Measurements from ENCODE around the gene ZFAND3. TPM values are rescaled to one million over a fixed set of nuclear protein-coding genes. Genes with fewer than 3 reads are reported as not detected.

Gene ZFAND3
- total RNA-seq, 1 donor from 2014 or later: 56.3 TPM

DNA sequence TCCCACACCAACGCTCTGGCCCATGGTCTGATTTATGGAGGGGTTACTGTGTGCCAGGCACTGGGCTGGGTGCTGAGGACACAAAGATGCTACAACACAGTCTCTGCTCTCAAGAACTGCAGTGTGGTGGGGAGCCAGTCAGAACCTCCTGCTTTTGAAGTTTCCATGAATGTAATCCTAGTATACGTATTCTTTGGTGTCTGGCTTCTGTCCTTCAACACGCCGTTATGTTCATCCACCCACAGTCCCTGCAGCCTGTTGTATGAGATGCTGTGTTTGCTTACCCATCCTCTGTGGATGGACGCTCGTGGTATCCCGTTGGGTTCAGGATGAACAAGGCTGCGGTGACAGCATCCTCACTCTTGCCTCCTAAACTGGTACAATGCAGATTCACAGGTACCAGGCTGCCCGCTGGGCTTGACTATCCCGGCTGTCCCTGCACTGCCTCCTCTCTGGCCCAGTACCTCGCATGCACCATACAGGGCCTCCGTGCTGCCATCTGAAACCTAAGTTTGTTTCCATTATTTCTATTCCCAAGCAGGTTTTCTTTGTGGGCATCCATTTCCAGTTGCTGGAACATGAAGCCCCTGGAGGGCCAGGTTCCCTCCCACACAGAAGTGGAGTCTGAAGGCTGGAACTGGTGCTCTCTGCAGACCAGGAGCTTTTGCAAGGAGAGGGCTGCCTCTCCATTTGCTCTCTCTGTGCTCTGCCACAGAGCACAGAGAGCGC is 364.5 kb downstream of the ZFAND3 start:
- ChIA-PET CTCF (no interaction called here), POLR2A (no interaction called here)
- no peak overlapping the region for H3K27ac Mint-ChIP-seq
- intact Hi-C loops (cut with micrococcal nuclease): no loop called here
- H3K4me3 Mint-ChIP-seq: no peak overlapping the region
- H3K27me3 Mint-ChIP-seq: no peaks in the 10 kb centered on the region
- TF ChIP-seq CTCF (IDR thresholded peaks at IDR 0.05): no peak
- no peaks in the 10 kb centered on the region for H3K4me1 Mint-ChIP-seq
- peaks cover 28% of the 10 kb centered on the region for H3K36me3 Mint-ChIP-seq (ENCODE audit: low read depth)
- DNase-seq: no peak
- ATAC-seq (ENCODE audit: low read depth): no peak
- H3K9me3 Mint-ChIP-seq: no peaks in the 10 kb centered on the region

- DNase-seq (no peak), ATAC-seq (ENCODE audit: low read depth) (no peak)
- intact Hi-C loops (cut with micrococcal nuclease): no loop called here
- Mint-ChIP-seq H3K27me3 (no peaks in the 10 kb centered on the region), H3K4me1 (no peaks in the 10 kb centered on the region), H3K27ac (no peak overlapping the region), H3K4me3 (no peak overlapping the region), H3K36me3 (ENCODE audit: low read depth) (peaks cover 30% of the 10 kb centered on the region), H3K9me3 (no peaks in the 10 kb centered on the region)
- POLR2A ChIA-PET: no interaction called here
- CTCF ChIA-PET: no interaction called here
- no peak for TF ChIP-seq CTCF (IDR thresholded peaks at IDR 0.05)
Observed at GRCh38 chr6:38184585-38185080, 365.1 kb downstream of the ZFAND3 start.

DNA sequence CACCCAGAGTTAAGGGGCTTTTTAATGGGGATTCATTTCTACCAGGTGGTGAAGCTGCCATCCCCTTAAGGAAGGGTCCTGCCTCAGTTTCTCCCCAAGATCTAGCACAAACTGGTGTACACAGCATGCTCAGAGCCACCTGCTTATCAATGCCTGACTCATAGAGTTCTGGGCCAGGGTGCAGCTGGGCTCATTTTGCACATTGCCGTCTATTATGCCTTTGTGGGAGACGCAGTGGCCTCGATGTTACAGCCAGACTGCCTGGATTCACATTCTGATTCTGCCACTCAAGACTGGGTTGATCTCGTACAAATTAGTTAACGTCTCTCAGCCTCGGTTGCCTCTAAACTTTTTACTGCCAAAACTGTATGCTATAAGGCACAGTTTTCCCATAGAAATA is 365.7 kb downstream of the ZFAND3 start:
- intact Hi-C loops (cut with micrococcal nuclease): no loop called here
- ATAC-seq (ENCODE audit: low read depth): no peak
- Mint-ChIP-seq H3K9me3 (no peaks in the 10 kb centered on the region), H3K36me3 (ENCODE audit: low read depth) (peaks cover 30% of the 10 kb centered on the region), H3K4me3 (no peak overlapping the region), H3K27me3 (no peaks in the 10 kb centered on the region), H3K4me1 (no peaks in the 10 kb centered on the region), H3K27ac (no peak overlapping the region)
- POLR2A ChIA-PET: no interaction called here
- no peak for TF ChIP-seq CTCF (IDR thresholded peaks at IDR 0.05)
- CTCF ChIA-PET: no interaction called here
- DNase-seq: no peak

- no peaks in the 10 kb centered on the region for H3K27me3 Mint-ChIP-seq
- no peak overlapping the region for H3K4me3 Mint-ChIP-seq
- no peak overlapping the region for H3K27ac Mint-ChIP-seq
- intact Hi-C loops (cut with micrococcal nuclease): no loop called here
- H3K36me3 Mint-ChIP-seq (ENCODE audit: low read depth): peaks cover 32% of the 10 kb centered on the region
- no peak for TF ChIP-seq CTCF (IDR thresholded peaks at IDR 0.05)
- H3K9me3 Mint-ChIP-seq: no peaks in the 10 kb centered on the region
- ChIA-PET POLR2A (no interaction called here), CTCF (no interaction called here)
- H3K4me1 Mint-ChIP-seq: no peaks in the 10 kb centered on the region
- ATAC-seq (ENCODE audit: low read depth) (no peak), DNase-seq (no peak)
Observed at GRCh38 chr6:38185752-38186151, 366.2 kb downstream of the ZFAND3 start.

- no peaks in the 10 kb centered on the region for H3K27me3 Mint-ChIP-seq
- ChIA-PET POLR2A (no interaction called here), CTCF (no interaction called here)
- no peaks in the 10 kb centered on the region for H3K4me1 Mint-ChIP-seq
- no peak for TF ChIP-seq CTCF (IDR thresholded peaks at IDR 0.05)
- DNase-seq (no peak), ATAC-seq (ENCODE audit: low read depth) (no peak)
- H3K9me3 Mint-ChIP-seq: no peaks in the 10 kb centered on the region
- no peak overlapping the region for H3K27ac Mint-ChIP-seq
- intact Hi-C loops (cut with micrococcal nuclease): no loop called here
- H3K36me3 Mint-ChIP-seq (ENCODE audit: low read depth): peaks cover 41% of the 10 kb centered on the region
- H3K4me3 Mint-ChIP-seq: no peak overlapping the region
Observed at GRCh38 chr6:38187325-38187724, 367.8 kb downstream of the ZFAND3 start.
